HFFc6 (cell line): ENCODE data around the gene MCAM. TPM values are rescaled to one million over a fixed set of nuclear protein-coding genes. Genes with fewer than 3 reads are reported as not detected.

Experiments
- DNase-seq: peaks from one replicate; pipeline ENCODE4 v3.0.0-alpha.2; 2018
- H3K27ac Mint-ChIP-seq: 2 replicates; pipeline ENCODE4 v1.8.0; 2020; ENCODE audit warnings: mild to moderate bottlenecking, mixed read lengths
- H3K27me3 Mint-ChIP-seq: 2 replicates; pipeline ENCODE4 v1.8.0; 2021; ENCODE audit warnings: mild to moderate bottlenecking, moderate library complexity, mixed read lengths; ENCODE audit not compliant: insufficient read depth
- H3K36me3 Mint-ChIP-seq: 2 replicates; pipeline ENCODE4 v1.8.0; 2021; ENCODE audit warnings: low read depth, mixed read lengths
- H3K4me1 Mint-ChIP-seq: 2 replicates; pipeline ENCODE4 v1.8.0; 2020; ENCODE audit warnings: low read depth, mixed read lengths
- H3K4me3 Mint-ChIP-seq: 2 replicates; pipeline ENCODE4 v1.8.0; 2020; ENCODE audit warnings: mild to moderate bottlenecking, moderate library complexity, mixed read lengths
- H3K9me3 Mint-ChIP-seq: 2 replicates; pipeline ENCODE4 v1.8.0; 2020; ENCODE audit warnings: mild to moderate bottlenecking, mixed read lengths
- CTCF ChIP-seq: fragments of 200-600 bp; sonication (generic); IDR thresholded peaks from 2 replicates; pipeline ENCODE4 v1.5.0; 2021; ENCODE audit warnings: antibody characterized with exemption, mild to moderate bottlenecking
- microRNA-seq: library from miRNA; unstranded; fragments of <30 nt; microRNA quantifications from one replicate; pipeline ENCODE4, GENCODE V29; 2019
- total RNA-seq, 6 experiments: library from RNA; stranded (reverse); fragmentation: NEBNext Ultra II Directional; extraction: Animal tissue kit (Norgen Biotek cat#: 25700); gene quantifications; 2 replicates in 1 of 6; 3 replicates in 5 of 6; pipeline ENCODE4 v1.2.3, GENCODE V29; 2021

MCAM gene
- total RNA-seq, 6 experiments from 2014 or later, result 1.8 to 7.7 (median 6.9) TPM

- no peak for TF ChIP-seq CTCF
- H3K4me3 Mint-ChIP-seq, result no peak overlapping the region
- H3K4me1 Mint-ChIP-seq, result peaks cover 19% of the 10 kb centered on the region
- no peak overlapping the region for H3K27ac Mint-ChIP-seq
- no peaks in the 10 kb centered on the region for H3K27me3 Mint-ChIP-seq
- DNase-seq, result no peak
- H3K9me3 Mint-ChIP-seq, result no peaks in the 10 kb centered on the region
- H3K36me3 Mint-ChIP-seq, result no peaks in the 10 kb centered on the region
Observed at GRCh38 chr11:119266063-119266462, 50.9 kb downstream of the MCAM start.

GRCh38 chr11:119263352-119263940 lies 53.5 kb downstream of the MCAM start:
- Mint-ChIP-seq H3K27ac (no peak overlapping the region), H3K27me3 (no peaks in the 10 kb centered on the region), H3K36me3 (no peaks in the 10 kb centered on the region), H3K4me1 (peaks cover 40% of the 10 kb centered on the region), H3K4me3 (no peak overlapping the region), H3K9me3 (no peaks in the 10 kb centered on the region)
- peak; percentile 7 for DNase-seq
- no peak for TF ChIP-seq CTCF

GRCh38 chr11:119262668-119263351 lies 54.1 kb downstream of the MCAM start:
- peak; percentile 48 for TF ChIP-seq CTCF
- no peaks in the 10 kb centered on the region for H3K27me3 Mint-ChIP-seq
- H3K36me3 Mint-ChIP-seq, result no peaks in the 10 kb centered on the region
- no peaks in the 10 kb centered on the region for H3K9me3 Mint-ChIP-seq
- H3K27ac Mint-ChIP-seq, result no peak overlapping the region
- H3K4me1 Mint-ChIP-seq, result peaks cover 38% of the 10 kb centered on the region
- H3K4me3 Mint-ChIP-seq, result no peak overlapping the region
- DNase-seq, result peak; percentile 57

GRCh38 chr11:119258983-119259382 lies 57.9 kb downstream of the MCAM start:
- Mint-ChIP-seq H3K36me3 (peaks cover 8% of the 10 kb centered on the region), H3K4me1 (peaks cover 30% of the 10 kb centered on the region), H3K9me3 (no peaks in the 10 kb centered on the region), H3K4me3 (no peak overlapping the region), H3K27me3 (no peaks in the 10 kb centered on the region), H3K27ac (no peak overlapping the region; the same call in 1 of the 2 replicates)
- no peak for TF ChIP-seq CTCF
- no peak for DNase-seq

Small RNA genes within 50 kb of the gene (microRNA-seq; reads per million reads assigned to microRNA genes)
- not detected for gene MIR6756

Other genes starting within 250 kb of the MCAM start
- 10 to 100 TPM; 27.4 to 31.4 (median 27.8) TPM for gene VPS11, start 249.3 kb downstream of the MCAM start, total RNA-seq
- 10 to 100 TPM; 31.1 to 45.6 (median 41.9) TPM for gene HMBS, start 232.2 kb downstream of the MCAM start, total RNA-seq
- gene DPAGT1, start 215.3 kb downstream of the MCAM start, total RNA-seq, result 10 to 100 TPM; 40.5 to 52.5 (median 49.1) TPM
- gene C2CD2L, start 209.8 kb downstream of the MCAM start, total RNA-seq, result 10 to 100 TPM; 10.0 to 13.5 (median 10.8) TPM
- 10 to 100 TPM in 4 of 6 experiments, 1 to 10 TPM in 2; 9.9 to 13.4 (median 11.3) TPM for gene HINFP, start 195.6 kb downstream of the MCAM start, total RNA-seq
- under 1 TPM; 0.05 to 0.50 (median 0.18) TPM for gene ABCG4, start 168.1 kb downstream of the MCAM start, total RNA-seq
- 10 to 100 TPM; 11.8 to 14.5 (median 12.9) TPM for gene NLRX1, start 148.4 kb downstream of the MCAM start, total RNA-seq
- not detected for gene NHERF4, start 131.7 kb downstream of the MCAM start, total RNA-seq
- 10 to 100 TPM; 24.2 to 31.2 (median 26.1) TPM for gene CBL, start 110.8 kb downstream of the MCAM start, total RNA-seq
- gene RNF26, start 17.4 kb upstream of the MCAM start, total RNA-seq, result 10 to 100 TPM; 48.6 to 63.5 (median 52.7) TPM
- 10 to 100 TPM in 5 of 6 experiments, 1 to 10 TPM in 1; 8.2 to 16.1 (median 15.1) TPM for gene C1QTNF5, start 23.8 kb upstream of the MCAM start, total RNA-seq
- not detected for gene MFRP, start 29.6 kb upstream of the MCAM start, total RNA-seq
- gene USP2, start 64.6 kb upstream of the MCAM start, total RNA-seq, result under 1 TPM; 0.32 to 0.71 (median 0.49) TPM
- gene THY1, start 106.0 kb upstream of the MCAM start, total RNA-seq, result 100 to 1,000 TPM; 705 to 934 (median 790) TPM